BJ (cell line): ENCODE measurements around the gene HRH2. TPM values are rescaled to one million over a fixed set of nuclear protein-coding genes. Genes with fewer than 3 reads are reported as not detected.
A peak's percentile ranks its signal among the peaks of the same experiment; 100 is the strongest.

ENCODE experiments used
- CTCF ChIA-PET: fragments of 350-600 bp; formaldehyde crosslinking; extraction: SDS; loops from one replicate; lab custom pipeline; 2021; ENCODE audit warnings: antibody characterized with exemption, inconsistent platforms; lab: Yijun Ruan, JAX
- POLR2A ChIA-PET: fragments of 300-600 bp; sonication (Branson Sonifier 250); formaldehyde crosslinking; extraction: SDS; loops from one replicate; lab custom pipeline; 2021; ENCODE audit warnings: antibody characterized with exemption; lab: Charles Lee
- DNase-seq: peaks from one replicate; pipeline ENCODE4 v3.0.0-alpha.2; 2011; ENCODE audit warnings: low read depth
- H3K27me3 ChIP-seq: 2 replicates; pipeline ENCODE4 v1.6.0; 2011; ENCODE audit warnings: low read length; ENCODE audit not compliant: control insufficient read depth, insufficient read depth
- H3K36me3 ChIP-seq: 2 replicates; pipeline ENCODE4 v1.5.1; 2011; ENCODE audit warnings: low read length; ENCODE audit not compliant: control insufficient read depth, insufficient read depth
- H3K4me3 ChIP-seq: 2 replicates; pipeline ENCODE4 v1.5.1; 2011; ENCODE audit warnings: low read depth, mild to moderate bottlenecking, control low read depth, low read length
- CTCF ChIP-seq: IDR thresholded peaks from 2 replicates; pipeline ENCODE4 v1.5.1; 2011; ENCODE audit warnings: low read depth, mild to moderate bottlenecking, control low read depth, inconsistent platforms, low read length, moderate library complexity; ENCODE audit not compliant: insufficient read depth
- polyA plus RNA-seq: library from polyadenylated mRNA; depleted of rRNA; stranded (reverse); fragments of >200 nt; gene quantifications from 2 replicates; pipeline ENCODE4 v1.2.3, GENCODE V29; 2011

HRH2 gene
- polyA plus RNA-seq, 1 experiment: not detected

DNA sequence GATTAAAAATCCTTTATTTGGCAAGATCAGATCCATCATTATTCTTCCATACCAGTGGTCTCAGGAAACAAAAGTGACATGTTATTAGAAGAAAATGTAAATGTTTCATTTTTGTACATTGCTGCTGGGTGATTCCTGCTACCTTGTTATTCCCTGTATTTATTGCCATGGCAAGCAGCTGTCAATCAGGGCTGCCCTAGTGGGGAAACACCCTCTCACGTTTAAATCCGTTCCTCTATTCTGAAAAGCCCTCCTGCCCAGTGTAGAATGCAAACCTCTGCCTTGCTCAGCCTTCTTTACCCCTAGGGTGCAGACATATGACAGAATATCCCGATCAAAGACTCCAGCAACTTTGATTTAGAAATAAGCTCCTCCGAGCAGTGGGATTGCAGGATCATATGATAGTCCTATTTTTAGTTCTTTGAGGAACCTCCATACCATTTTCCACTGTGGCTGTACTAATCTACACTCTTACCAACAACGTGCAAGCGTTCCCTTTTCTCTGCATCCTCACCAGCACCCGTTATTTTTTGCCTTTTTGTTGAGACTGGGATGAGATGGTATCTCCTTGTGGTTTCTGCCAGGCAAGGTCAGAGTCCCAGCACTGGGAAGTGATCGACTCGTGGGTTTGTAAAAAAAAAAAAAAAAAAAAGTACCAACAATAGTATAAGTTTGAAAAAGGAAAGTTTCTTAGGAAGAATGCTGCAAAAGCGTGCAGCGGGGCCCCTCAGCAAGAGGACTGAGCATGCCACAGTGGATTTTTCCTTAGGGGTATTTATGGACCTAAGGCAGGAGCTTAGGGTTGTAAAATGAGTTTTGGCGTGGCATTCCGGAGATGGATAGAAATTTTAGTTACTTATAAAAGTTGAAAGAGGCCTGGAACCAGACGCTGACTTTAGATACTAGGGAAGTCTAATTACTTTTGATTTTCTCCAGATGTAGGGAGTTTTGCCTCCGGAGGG is 66.7 kb downstream of the HRH2 start:
- Histone ChIP-seq H3K27me3 (no peaks in the 10 kb centered on the region), H3K36me3 (no peaks in the 10 kb centered on the region), H3K4me3 (no peak overlapping the region)
- no peak for TF ChIP-seq CTCF
- CTCF ChIA-PET: no interaction called here
- DNase-seq: no peak
- POLR2A ChIA-PET: no interaction called here

- TF ChIP-seq CTCF: no peak
- no peak for DNase-seq
- H3K4me3 ChIP-seq: no peak overlapping the region
- H3K36me3 ChIP-seq: no peaks in the 10 kb centered on the region
- ChIA-PET CTCF (interaction anchor here (0.6 to 2.4 kb wide), 4 partner anchors 10 to 1382 kb away, joined by 3 to 8 read pairs (median 3); no protein-coding TSS in a partner anchor), POLR2A (no interaction called here)
- no peaks in the 10 kb centered on the region for H3K27me3 ChIP-seq
Measured at GRCh38 chr5:175728316-175728715, 70.4 kb downstream of the HRH2 start.

DNA sequence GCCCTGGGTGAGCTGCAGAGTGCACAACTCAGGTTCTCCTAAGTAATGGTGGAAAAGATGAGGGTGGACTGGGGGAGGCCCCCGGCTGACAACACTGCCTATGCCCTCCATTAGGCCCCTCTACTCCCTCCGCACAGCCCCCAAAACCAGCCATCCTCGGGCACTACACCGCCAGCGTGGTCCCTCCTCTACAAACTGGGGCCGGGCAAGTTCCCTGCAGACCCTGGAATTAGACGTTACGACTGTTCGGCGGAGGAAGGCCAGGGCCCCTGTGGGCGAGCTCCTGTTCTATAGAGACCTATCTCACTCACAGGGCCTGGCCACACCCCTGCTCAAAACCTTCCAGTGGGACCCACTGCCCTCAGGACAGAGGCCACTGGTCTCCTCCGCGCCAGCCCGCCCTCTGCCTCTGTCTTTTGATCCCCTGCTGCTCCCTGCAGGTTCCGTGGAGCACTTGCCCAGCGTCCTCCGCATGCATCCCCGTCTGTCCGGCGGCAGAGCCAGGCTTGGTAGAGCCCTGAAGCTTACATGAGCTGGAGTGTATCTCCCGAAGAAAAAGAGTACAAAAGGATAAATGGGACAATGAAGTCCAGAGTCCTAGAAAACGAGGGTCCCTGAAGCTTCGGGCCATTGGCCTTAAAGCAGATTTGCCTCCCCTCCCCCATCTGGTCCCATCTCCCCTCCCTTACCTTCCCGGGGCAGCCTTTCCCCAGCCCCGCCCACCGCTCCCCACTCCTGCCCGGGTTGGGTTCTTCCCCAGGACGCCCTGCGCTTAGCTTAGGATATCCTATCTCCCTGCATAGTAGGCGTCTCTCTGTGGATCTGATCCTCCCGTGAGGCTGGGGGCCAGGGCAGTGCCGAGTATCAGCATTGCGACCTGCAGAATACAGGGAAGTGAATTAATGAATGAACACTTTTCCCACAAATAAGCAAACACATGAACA is 71.3 kb downstream of the HRH2 start:
- CTCF ChIA-PET: interaction anchor here (0.6 to 2.4 kb wide), 26 partner anchors 10 to 1383 kb away, joined by 3 to 10 read pairs (median 4); partner anchors contain the start of genes CPLX2, FAF2 and RNF44
- H3K36me3 ChIP-seq: no peaks in the 10 kb centered on the region
- DNase-seq: no peak
- no peaks in the 10 kb centered on the region for H3K27me3 ChIP-seq
- no peak overlapping the region for H3K4me3 ChIP-seq
- TF ChIP-seq CTCF: no peak
- POLR2A ChIA-PET: no interaction called here

- no peaks in the 10 kb centered on the region for H3K27me3 ChIP-seq
- H3K36me3 ChIP-seq: no peaks in the 10 kb centered on the region
- ChIA-PET CTCF (interaction anchor here (0.6 to 2.4 kb wide), 28 partner anchors 9 to 1382 kb away, joined by 3 to 10 read pairs (median 4); partner anchors contain the start of genes CPLX2, FAF2 and RNF44), POLR2A (no interaction called here)
- no peak overlapping the region for H3K4me3 ChIP-seq
- DNase-seq: peak; percentile 19
- TF ChIP-seq CTCF: peak; percentile 95
Measured at GRCh38 chr5:175729829-175730277, 72.0 kb downstream of the HRH2 start.

- H3K4me3 ChIP-seq: no peak overlapping the region
- no peaks in the 10 kb centered on the region for H3K27me3 ChIP-seq
- no peak for TF ChIP-seq CTCF
- CTCF ChIA-PET: interaction anchor here (0.6 to 1.4 kb wide), 3 partner anchors 16 to 160 kb away, joined by 3 read pairs; no protein-coding TSS in a partner anchor
- DNase-seq: no peak
- POLR2A ChIA-PET: no interaction called here
- no peaks in the 10 kb centered on the region for H3K36me3 ChIP-seq
Measured at GRCh38 chr5:175731172-175731571, 73.3 kb downstream of the HRH2 start.
